Bronchial epithelial cell (primary cell): Measurements from ENCODE around the gene STRADB. TPM values are rescaled to one million over a fixed set of nuclear protein-coding genes. Genes with fewer than 3 reads are reported as not detected.

Experiments used
- DNase-seq: peaks from one replicate; pipeline ENCODE4 v3.0.0-alpha.2; 2010; ENCODE audit warnings: low read depth
- FAIRE-seq: peaks from 2 replicates; lab custom pipeline; 2011; peaks lifted over from hg19 to GRCh38; lab: Jason Lieb, UNC
- H3K27me3 ChIP-seq: 2 replicates; pipeline ENCODE4 v1.5.1; 2011; ENCODE audit warnings: low read length; ENCODE audit not compliant: control insufficient read depth, insufficient read depth
- H3K36me3 ChIP-seq: 2 replicates; pipeline ENCODE4 v1.5.1; 2011; ENCODE audit warnings: low read length; ENCODE audit not compliant: control insufficient read depth, insufficient read depth
- H3K4me3 ChIP-seq: 2 replicates; pipeline ENCODE4 v1.5.1; 2011; ENCODE audit warnings: mild to moderate bottlenecking, low read depth, low read length, control low read depth
- total RNA-seq: library from RNA; depleted of rRNA; stranded (reverse); fragments of >200 nt; gene quantifications from 2 replicates; pipeline ENCODE4 v1.2.1, GENCODE V29; 2014
- TF ChIP-seq, protein P1 (sequence below): IDR thresholded peaks from 2 replicates; pipeline ENCODE4 v1.5.1; 2011; ENCODE audit warnings: mild to moderate bottlenecking, moderate library complexity, low read length, control low read depth, inconsistent platforms; ENCODE audit not compliant: insufficient read depth, severe bottlenecking

Gene STRADB
- total RNA-seq, 1 donor from 2014 or later: 11.3 TPM

DNA sequence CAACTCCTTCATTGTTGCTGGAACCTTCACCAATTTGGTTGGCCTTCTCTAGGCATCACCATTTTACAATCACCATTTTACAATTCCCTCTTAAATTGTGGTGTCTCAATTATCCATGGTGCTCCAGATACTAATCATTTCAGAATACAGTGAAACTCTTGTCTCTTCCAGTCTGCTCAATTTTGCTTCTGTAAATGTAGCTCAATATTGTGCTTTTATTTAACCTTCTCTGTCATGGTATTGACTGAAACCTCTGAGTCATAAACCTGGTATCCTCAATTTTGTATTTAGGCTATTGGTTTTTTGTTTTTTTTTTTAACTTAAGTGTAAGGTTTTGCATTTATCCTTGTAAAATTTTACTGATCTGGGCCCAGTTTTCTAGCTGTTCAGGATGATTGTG is 16.1 kb downstream of the STRADB start:
- peak; percentile 30 for DNase-seq
- Histone ChIP-seq H3K36me3 (no peaks in the 10 kb centered on the region), H3K4me3 (no peak overlapping the region), H3K27me3 (no peaks in the 10 kb centered on the region)
- TF ChIP-seq, protein P1, sequence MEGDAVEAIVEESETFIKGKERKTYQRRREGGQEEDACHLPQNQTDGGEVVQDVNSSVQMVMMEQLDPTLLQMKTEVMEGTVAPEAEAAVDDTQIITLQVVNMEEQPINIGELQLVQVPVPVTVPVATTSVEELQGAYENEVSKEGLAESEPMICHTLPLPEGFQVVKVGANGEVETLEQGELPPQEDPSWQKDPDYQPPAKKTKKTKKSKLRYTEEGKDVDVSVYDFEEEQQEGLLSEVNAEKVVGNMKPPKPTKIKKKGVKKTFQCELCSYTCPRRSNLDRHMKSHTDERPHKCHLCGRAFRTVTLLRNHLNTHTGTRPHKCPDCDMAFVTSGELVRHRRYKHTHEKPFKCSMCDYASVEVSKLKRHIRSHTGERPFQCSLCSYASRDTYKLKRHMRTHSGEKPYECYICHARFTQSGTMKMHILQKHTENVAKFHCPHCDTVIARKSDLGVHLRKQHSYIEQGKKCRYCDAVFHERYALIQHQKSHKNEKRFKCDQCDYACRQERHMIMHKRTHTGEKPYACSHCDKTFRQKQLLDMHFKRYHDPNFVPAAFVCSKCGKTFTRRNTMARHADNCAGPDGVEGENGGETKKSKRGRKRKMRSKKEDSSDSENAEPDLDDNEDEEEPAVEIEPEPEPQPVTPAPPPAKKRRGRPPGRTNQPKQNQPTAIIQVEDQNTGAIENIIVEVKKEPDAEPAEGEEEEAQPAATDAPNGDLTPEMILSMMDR: no peak
- FAIRE-seq: no peak

DNA sequence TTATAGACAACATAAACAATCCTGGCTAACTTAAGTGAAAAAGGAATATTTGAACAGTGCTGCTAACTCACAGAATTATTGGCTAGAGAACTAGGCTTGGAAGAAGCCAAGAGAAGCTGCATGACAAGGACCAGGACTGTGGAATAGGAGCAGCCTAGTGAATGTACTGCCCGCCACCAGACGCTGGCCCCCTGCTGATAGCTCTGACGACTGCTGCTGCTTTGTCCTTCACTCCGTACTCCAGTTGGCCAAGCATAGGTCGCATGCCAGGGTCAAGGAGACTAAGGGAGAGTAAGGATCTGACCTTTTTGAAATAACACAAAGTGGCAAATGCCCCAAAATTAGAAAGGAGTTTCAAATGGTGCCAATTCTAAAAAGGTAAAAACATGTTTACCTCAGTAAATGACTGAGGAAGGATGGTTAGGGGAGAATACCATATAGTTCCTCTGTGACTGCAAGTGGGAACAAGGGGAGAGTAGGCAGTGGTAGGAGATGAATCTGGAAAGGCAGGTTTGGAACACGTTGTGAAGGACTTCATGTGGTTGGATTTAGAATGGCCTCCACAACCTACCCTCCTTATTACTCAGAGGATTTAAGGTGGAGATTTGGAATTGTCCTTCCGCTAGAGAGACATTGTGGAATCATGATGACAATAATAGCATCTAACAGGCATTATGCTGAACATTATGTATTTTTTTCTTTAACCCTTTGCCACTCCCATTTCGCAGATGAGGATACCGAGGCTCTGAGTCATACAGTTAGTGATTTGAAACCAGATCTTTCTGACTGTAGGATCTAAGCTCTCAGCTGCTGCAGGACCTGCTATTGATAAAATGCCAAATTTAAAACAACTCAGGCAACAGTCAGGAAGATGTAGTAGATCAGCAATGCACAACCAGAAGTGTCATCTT is 19.5 kb downstream of the STRADB start:
- no peak for FAIRE-seq
- TF ChIP-seq, protein P1: no peak
- H3K27me3 ChIP-seq: no peaks in the 10 kb centered on the region
- peak; percentile 38 for DNase-seq
- peaks cover 2% of the 10 kb centered on the region for H3K36me3 ChIP-seq
- no peak overlapping the region for H3K4me3 ChIP-seq

DNA sequence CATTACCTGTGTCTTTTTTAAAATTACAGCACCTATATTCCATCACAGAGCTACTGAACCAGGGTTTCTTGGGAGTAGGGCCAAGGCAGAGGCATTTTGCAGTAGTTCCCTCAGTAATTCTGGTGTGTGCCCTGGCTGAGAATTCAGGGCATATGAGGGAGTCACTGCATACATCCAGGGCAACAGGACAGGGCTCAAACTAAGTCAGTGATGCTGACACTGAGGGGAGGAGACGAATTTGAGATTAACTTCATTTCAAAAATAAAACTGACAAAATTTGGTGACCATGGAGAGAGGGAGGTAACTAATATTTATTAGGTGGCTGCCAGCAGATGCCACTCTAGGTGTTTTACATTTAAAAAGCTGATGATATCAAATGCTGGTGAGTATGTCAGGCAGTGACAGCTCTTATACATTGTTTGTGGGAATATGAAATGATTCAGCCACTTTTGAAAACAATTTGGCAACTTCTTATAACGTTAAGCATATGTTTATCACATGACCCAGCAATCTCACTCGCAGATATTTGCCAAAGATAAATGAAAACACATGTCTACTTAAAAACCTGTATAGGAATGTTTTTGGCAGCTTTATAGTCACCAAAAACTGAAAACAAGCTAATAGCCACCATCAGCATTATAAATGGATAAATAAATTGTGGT is 20.3 kb downstream of the STRADB start:
- DNase-seq (no peak), FAIRE-seq (no peak)
- Histone ChIP-seq H3K4me3 (no peak overlapping the region), H3K36me3 (peaks cover 2% of the 10 kb centered on the region), H3K27me3 (no peaks in the 10 kb centered on the region)
- TF ChIP-seq, protein P1: no peak

DNA sequence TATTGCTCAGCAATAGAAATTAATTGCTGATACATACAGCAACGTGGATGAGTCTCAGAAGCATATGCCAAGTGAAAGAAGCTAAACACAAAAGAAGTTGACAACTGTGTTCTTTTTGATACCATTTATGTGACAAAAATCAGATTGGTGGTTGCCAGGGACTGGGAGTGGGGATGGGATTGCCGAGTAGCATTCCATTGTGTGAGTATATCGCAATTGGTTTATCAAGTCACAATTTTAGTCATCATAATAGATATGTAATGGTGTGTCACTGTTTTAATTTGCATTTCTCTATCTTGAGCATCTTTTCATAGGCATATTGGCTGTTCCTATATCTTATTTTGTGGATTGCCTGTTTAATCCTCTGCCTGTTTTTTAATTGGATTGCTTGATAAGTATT is 20.9 kb downstream of the STRADB start:
- Histone ChIP-seq H3K27me3 (no peaks in the 10 kb centered on the region), H3K36me3 (peaks cover 2% of the 10 kb centered on the region), H3K4me3 (no peak overlapping the region)
- no peak for FAIRE-seq
- TF ChIP-seq, protein P1: no peak
- DNase-seq: no peak

DNA sequence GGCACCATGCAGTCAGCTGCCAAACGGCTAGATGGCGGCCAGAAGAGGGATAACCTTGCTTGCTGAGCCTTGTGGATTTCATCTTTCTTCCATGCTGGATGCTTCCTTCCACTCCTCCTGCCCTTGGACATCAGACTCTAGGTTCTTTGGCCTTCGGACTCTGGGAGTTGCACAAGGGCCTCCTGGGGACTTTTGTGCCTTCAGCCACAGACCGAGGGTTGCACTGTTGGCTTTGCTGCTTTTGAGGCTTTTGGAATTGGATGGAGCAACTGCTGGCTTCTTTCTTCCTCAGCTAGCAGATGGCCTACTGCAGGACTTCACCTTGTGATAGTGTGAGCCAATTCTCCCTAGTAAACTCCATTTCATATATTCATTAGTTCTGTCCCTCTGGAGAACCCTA is 31.0 kb downstream of the STRADB start:
- no peak for DNase-seq
- H3K27me3 ChIP-seq: no peaks in the 10 kb centered on the region
- H3K4me3 ChIP-seq: no peak overlapping the region
- H3K36me3 ChIP-seq: no peaks in the 10 kb centered on the region
- no peak for FAIRE-seq
- TF ChIP-seq, protein P1: no peak
